Endothelial cell of umbilical vein (primary cell): Measurements from ENCODE around the gene BUB1. TPM values are rescaled to one million over a fixed set of nuclear protein-coding genes. Genes with fewer than 3 reads are reported as not detected.

Experiments used
- BruUV-seq: library from RNA; stranded (reverse); fragments of 400-500 nt; replicated peaks from 2 replicates; lab custom pipeline; 2021; lab: Mats Ljungman, UMichigan
- CTCF ChIA-PET: fragments of 300-600, 350-600 bp; sonication (Branson Sonifier 250); formaldehyde crosslinking; loops from one replicate; lab custom pipeline; 2021; ENCODE audit warnings: antibody characterized with exemption, inconsistent platforms; lab: Charles Lee
- POLR2A ChIA-PET: fragments of 300-600, 350-600 bp; sonication (Branson Sonifier 250); formaldehyde crosslinking; loops from one replicate; lab custom pipeline; 2021; ENCODE audit warnings: antibody characterized with exemption, inconsistent platforms; lab: Charles Lee
- DNase-seq: peaks from one replicate; pipeline ENCODE4 v3.0.0-alpha.2; 2011; ENCODE audit warnings: low read depth, low spot score
- FAIRE-seq: peaks from 2 replicates; lab custom pipeline; 2011; peaks lifted over from hg19 to GRCh38; lab: Jason Lieb, UNC
- H2AFZ ChIP-seq: 2 replicates; pipeline ENCODE4 v1.6.0; 2012; ENCODE audit warnings: low read depth, low read length, control low read depth, inconsistent platforms
- H3K27ac ChIP-seq: 2 replicates; pipeline ENCODE4 v1.5.1; 2011; ENCODE audit warnings: low read depth, mild to moderate bottlenecking, control low read depth, low read length, moderate library complexity; ENCODE audit not compliant: insufficient read depth
- H3K27me3 ChIP-seq, 2 experiments: 2 replicates each; pipeline versions ENCODE4 v1.6.0 to v1.6.1; 2011; ENCODE audit warnings: low read length in 2 of 2, mixed read lengths in 1 of 2; ENCODE audit not compliant: control insufficient read depth in 2 of 2, insufficient read depth in 2 of 2
- H3K36me3 ChIP-seq, 2 experiments: 2 replicates in 1 of 2; 3 replicates in 1 of 2; pipeline ENCODE4 v1.5.1; 2011; ENCODE audit warnings: low read length in 2 of 2, mild to moderate bottlenecking in 1 of 2, moderate library complexity in 1 of 2; ENCODE audit not compliant: control insufficient read depth in 2 of 2, insufficient read depth in 2 of 2; ENCODE audit errors: extremely low read depth in 1 of 2
- H3K4me1 ChIP-seq: 3 replicates; pipeline ENCODE4 v1.5.1; 2011; ENCODE audit warnings: mild to moderate bottlenecking, low read length; ENCODE audit not compliant: control insufficient read depth, insufficient read depth; ENCODE audit errors: extremely low read depth
- H3K4me2 ChIP-seq: 2 replicates; pipeline ENCODE4 v1.6.1; 2011; ENCODE audit warnings: low read length, control low read depth, mixed read lengths; ENCODE audit not compliant: insufficient read depth
- H3K4me3 ChIP-seq, 3 experiments: fragments of 200-600 bp in 1 of 3; sonication (generic), shearing (Covaris generic) in 1 of 3; replicated peaks in 1 of 3; 2 replicates each; pipeline ENCODE4 v1.5.1; 2011 to 2016; ENCODE audit warnings: control low read depth in 3 of 3, low read length in 3 of 3, mild to moderate bottlenecking in 2 of 3, inconsistent platforms in 1 of 3, low read depth in 1 of 3, moderate library complexity in 1 of 3; ENCODE audit not compliant: insufficient read depth in 1 of 3
- H3K79me2 ChIP-seq: 2 replicates; pipeline ENCODE4 v1.6.0; 2012; ENCODE audit warnings: low read length, inconsistent platforms; ENCODE audit not compliant: control insufficient read depth, insufficient read depth
- H3K9ac ChIP-seq: replicated peaks from 2 replicates; pipeline ENCODE3; 2011; ENCODE audit warnings: low read length, control low read depth; ENCODE audit not compliant: insufficient read depth; ENCODE audit errors: extremely low read depth
- H3K9me1 ChIP-seq: replicated peaks from 3 replicates; pipeline ENCODE4 v1.6.0; 2011; ENCODE audit warnings: mild to moderate bottlenecking, low read length; ENCODE audit not compliant: control insufficient read depth, insufficient read depth; ENCODE audit errors: extremely low read depth
- H3K9me3 ChIP-seq: replicated peaks from 2 replicates; pipeline ENCODE4 v1.5.1; 2012; ENCODE audit warnings: low read length, inconsistent platforms; ENCODE audit not compliant: control insufficient read depth, insufficient read depth
- H4K20me1 ChIP-seq: replicated peaks from 2 replicates; pipeline ENCODE3; 2011; ENCODE audit warnings: mild to moderate bottlenecking, low read length; ENCODE audit not compliant: control insufficient read depth, insufficient read depth; ENCODE audit errors: extremely low read depth
- CTCF ChIP-seq, 2 donors: IDR thresholded peaks; 1 replicate in 1 of 2; 2 replicates in 1 of 2; pipeline ENCODE4 v1.5.1; 2011; ENCODE audit warnings: low read length in 2 of 2, mild to moderate bottlenecking in 2 of 2, moderate library complexity in 2 of 2, control low read depth in 1 of 2, inconsistent platforms in 1 of 2, low read depth in 1 of 2; ENCODE audit not compliant: insufficient read depth in 1 of 2; ENCODE audit errors: extremely low read depth in 1 of 2
- EZH2 ChIP-seq: IDR thresholded peaks from 2 replicates; pipeline ENCODE4 v1.6.1; 2012; ENCODE audit warnings: borderline replicate concordance, low read depth, mild to moderate bottlenecking, moderate library complexity, low read length, inconsistent platforms; ENCODE audit not compliant: severe bottlenecking
- FOS ChIP-seq: IDR thresholded peaks from 2 replicates; pipeline ENCODE4 v1.6.1; 2011; ENCODE audit warnings: mild to moderate bottlenecking, low read length, moderate library complexity, borderline replicate concordance; ENCODE audit not compliant: insufficient read depth
- GATA2 ChIP-seq: IDR thresholded peaks from 2 replicates; pipeline ENCODE4 v1.7.0; 2011; ENCODE audit warnings: low read depth, mild to moderate bottlenecking, moderate library complexity, mixed read lengths, low read length; ENCODE audit not compliant: insufficient read length, insufficient read depth
- JUN ChIP-seq: IDR thresholded peaks from 2 replicates; pipeline ENCODE4 v1.6.1; 2011; ENCODE audit warnings: borderline replicate concordance, low read depth; ENCODE audit not compliant: insufficient read length, insufficient read depth
- MYC ChIP-seq: IDR thresholded peaks from one replicate; pipeline ENCODE4 v1.6.1; 2011; ENCODE audit warnings: mild to moderate bottlenecking, low read depth, low read length
- POLR2A ChIP-seq: IDR thresholded peaks from 2 replicates; pipeline ENCODE4 v1.6.1; 2012; ENCODE audit warnings: low read depth, mild to moderate bottlenecking, control low read depth, low read length
- POLR2AphosphoS5 ChIP-seq: IDR thresholded peaks from 2 replicates; pipeline ENCODE4 v1.6.1; 2012; ENCODE audit warnings: low read depth, mild to moderate bottlenecking, control low read depth, low read length, moderate library complexity; ENCODE audit not compliant: insufficient read depth
- dilution Hi-C: fragments of 300-500 bp; cut with MboI; formaldehyde crosslinking; loops from one replicate; pipeline ENCODE4 v1.15.0; 2019; ENCODE audit warnings: low sequenced_read_pairs; ENCODE audit not compliant: extremely low pct_ligation_motif_present
- intact Hi-C: fragments of 100-400 bp; cut with micrococcal nuclease; formaldehyde crosslinking; loops from one replicate; pipeline ENCODE4 v1.10.0; 2022
- polyA plus RNA-seq, 4 experiments: library from polyadenylated mRNA; depleted of rRNA in 3 of 4; stranded (reverse) in 3 of 4; unstranded in 1 of 4; fragments of >200 nt; gene quantifications; 2 replicates each; pipeline versions ENCODE4 v1.2.1 to v1.2.3, GENCODE V29; 2011 to 2012; ENCODE audit warnings: missing spikeins in 1 of 4
- total RNA-seq: library from RNA; stranded (reverse); gene quantifications from 2 replicates; pipeline ENCODE4 v1.2.3, GENCODE V29; 2021
- TF ChIP-seq, protein P1 (sequence below): IDR thresholded peaks from 2 replicates; pipeline ENCODE4 v1.6.1; 2011; ENCODE audit not compliant: insufficient read depth, insufficient read length

Gene BUB1
- total and polyA plus RNA-seq, 2 donors (not counting 3 experiments of a cell fraction or from before 2014, with no cell fraction given): 16.1 to 66.4 TPM

DNA sequence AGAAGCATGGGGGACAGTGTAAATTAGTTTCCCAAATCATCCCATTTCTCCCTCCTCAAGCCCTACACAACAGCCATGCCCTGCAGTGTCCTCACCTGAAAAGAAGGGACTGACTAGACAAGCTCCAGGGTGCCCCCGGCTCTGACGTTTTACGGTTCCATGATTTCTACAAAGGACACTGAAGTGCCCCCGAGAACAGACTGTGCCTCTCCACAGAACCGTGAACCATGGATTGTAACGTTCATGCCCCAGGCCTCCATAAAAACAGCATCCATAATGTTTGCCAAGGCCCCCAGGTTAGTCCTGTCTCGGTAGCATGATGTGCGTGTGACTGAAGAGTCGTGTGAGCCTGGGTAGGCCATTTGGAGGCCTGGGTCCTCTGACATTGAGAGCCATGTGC lies 47.5 kb upstream of the BUB1 start:
- Histone ChIP-seq H2AFZ (no peak overlapping the region), H3K9me1 (no peaks in the 10 kb centered on the region), H3K79me2 (no peaks in the 10 kb centered on the region), H3K27ac (no peak overlapping the region), H3K4me1 (no peaks in the 10 kb centered on the region), H3K27me3 (peaks cover 32 to 36% of the 10 kb centered on the region in 2 experiments), H3K4me3 (no peak overlapping the region), H4K20me1 (no peaks in the 10 kb centered on the region), H3K4me2 (no peak overlapping the region), H3K9me3 (no peaks in the 10 kb centered on the region), H3K36me3 (no peaks in the 10 kb centered on the region), H3K9ac (no peak overlapping the region)
- TF ChIP-seq FOS: no peak
- CTCF ChIA-PET: interaction anchor here (1.2 kb wide), 1 partner anchor 30 kb away, joined by 3 read pairs; no protein-coding TSS in a partner anchor
- intact Hi-C loops (no loop called here), dilution Hi-C loops (no loop called here)
- FAIRE-seq (no peak), DNase-seq (no peak)
- BruUV-seq: no TSS peak
- POLR2A ChIA-PET: no interaction called here

GRCh38 chr2:110724820-110725219 lies 47.0 kb upstream of the BUB1 start:
- intact Hi-C loops: no loop called here
- POLR2A ChIA-PET: no interaction called here

More at GRCh38 chr2:110724820-110725219, 47.0 kb upstream of the BUB1 start:
- FAIRE-seq (no peak), DNase-seq (no peak)
- dilution Hi-C loops: no loop called here
- TF ChIP-seq GATA2 (no peak), EZH2 (no peak), POLR2AphosphoS5 (no peak), CTCF (IDR thresholded peaks at IDR 0.05; ENCODE audit: extremely low read depth in 1 of 2, insufficient read depth in 1 of 2, low read depth in 1 of 2, low read length in 2 of 2) (no peak), POLR2A (no peak), FOS (no peak), MYC (no peak), JUN (no peak)
- TF ChIP-seq, protein P1, sequence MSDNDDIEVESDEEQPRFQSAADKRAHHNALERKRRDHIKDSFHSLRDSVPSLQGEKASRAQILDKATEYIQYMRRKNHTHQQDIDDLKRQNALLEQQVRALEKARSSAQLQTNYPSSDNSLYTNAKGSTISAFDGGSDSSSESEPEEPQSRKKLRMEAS: no peak
- CTCF ChIA-PET: interaction anchor here (1.2 kb wide), 1 partner anchor 30 kb away, joined by 3 read pairs; no protein-coding TSS in a partner anchor
- no TSS peak for BruUV-seq
- no peaks in the 10 kb centered on the region for H4K20me1 ChIP-seq
- no peak overlapping the region for H3K27ac ChIP-seq
- no peaks in the 10 kb centered on the region for H3K79me2 ChIP-seq
- no peak overlapping the region for H3K9ac ChIP-seq
- no peak overlapping the region for H3K4me3 ChIP-seq
- no peaks in the 10 kb centered on the region for H3K36me3 ChIP-seq
- H3K27me3 ChIP-seq: peaks cover 32 to 33% of the 10 kb centered on the region in 2 experiments
- no peaks in the 10 kb centered on the region for H3K4me1 ChIP-seq
- H3K4me2 ChIP-seq: no peak overlapping the region
- H2AFZ ChIP-seq: no peak overlapping the region
- H3K9me3 ChIP-seq: no peaks in the 10 kb centered on the region
- no peaks in the 10 kb centered on the region for H3K9me1 ChIP-seq
